Measurements from ENCODE around the gene JAZF1.

The JAZF1 gene

GRCh38 chr7:27966219-27966780 is 214.3 kb downstream of the JAZF1 start:
- ATAC-seq (no peak), DNase-seq (no peak)

DNA sequence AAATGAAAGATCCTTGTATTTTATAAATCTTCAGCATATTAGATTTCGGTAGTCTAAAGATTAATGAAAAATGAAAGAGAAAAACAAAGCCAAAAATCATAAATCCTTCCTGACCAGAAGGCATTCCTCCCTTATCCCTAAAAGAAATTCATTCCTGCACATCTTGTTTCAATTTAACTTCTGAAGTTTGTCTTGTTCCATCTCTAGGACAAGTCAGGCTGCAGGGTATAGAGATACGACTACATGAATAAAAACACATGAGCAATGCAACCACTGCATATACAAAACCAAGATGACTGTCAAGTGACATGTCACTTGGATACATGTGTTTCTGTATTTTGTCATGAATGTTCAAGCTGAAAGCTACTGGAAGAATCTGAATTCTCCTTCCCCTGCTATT is 214.9 kb downstream of the JAZF1 start:
- ATAC-seq (no peak), DNase-seq (no peak)

DNA sequence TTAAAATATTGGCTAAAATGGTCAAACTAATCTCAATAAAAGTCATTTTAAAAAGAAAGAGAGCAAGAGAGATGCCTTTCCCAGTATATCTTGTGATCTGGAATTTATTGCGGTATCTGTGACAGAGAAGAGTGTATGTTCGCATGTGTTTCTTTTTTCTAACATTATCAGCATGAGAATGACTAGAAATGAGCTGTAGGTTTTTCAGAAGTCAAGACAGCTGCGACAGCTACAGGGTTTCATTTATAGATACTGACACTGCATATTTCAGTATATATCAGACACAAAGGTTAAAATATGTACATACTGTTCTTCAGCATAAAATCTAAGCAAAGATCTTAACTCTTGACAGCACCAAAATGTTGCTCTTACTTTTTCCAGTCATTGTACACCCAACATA is 215.8 kb downstream of the JAZF1 start:
- ATAC-seq (no peak), DNase-seq (no peak)

DNA sequence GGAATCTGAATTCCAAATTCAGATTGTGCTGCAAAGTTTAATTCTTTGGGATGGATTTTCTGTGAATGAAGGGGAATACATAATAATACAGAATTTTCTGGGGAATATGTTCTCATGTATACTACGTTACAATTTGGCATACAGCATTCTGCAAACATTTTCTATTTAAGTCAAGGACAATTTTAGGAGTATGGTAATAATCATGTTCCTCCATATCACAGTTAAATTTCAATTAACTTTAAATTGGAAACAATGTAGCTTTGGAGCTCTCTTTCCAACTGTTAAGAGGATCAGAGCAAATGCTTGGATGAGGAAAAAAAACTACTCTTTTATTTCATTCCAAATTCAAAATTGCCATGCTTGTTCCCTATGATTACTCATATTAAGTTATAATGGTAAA is 217.5 kb downstream of the JAZF1 start:
- no peak for DNase-seq
- ATAC-seq, result no peak

DNA sequence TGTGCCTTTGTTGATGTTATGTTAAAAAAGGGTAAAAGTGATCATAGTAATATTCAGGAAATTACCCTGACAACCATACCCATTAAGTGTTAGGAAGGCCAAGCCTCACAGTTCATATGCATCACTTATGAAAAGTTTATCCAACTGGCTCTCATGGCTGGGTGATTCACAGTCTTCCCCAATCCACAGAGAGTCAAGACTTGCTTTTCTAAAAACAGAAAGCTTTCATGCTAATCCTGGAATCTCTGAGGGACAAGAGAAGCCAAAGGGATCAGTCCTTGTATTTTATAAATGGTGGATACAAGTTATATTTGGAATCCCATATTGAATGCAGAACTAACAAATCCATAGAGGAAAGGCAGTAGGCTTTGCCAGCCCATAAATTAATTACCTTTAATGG is 218.3 kb downstream of the JAZF1 start:
- ATAC-seq, result no peak

GRCh38 chr7:27961255-27961654 is 219.3 kb downstream of the JAZF1 start:
- DNase-seq (no peak), ATAC-seq (no peak)

More for the DNA sequence above, 218.3 kb downstream of the JAZF1 start:
- DNase-seq, result no peak

GRCh38 chr7:27960415-27960814 is 220.2 kb downstream of the JAZF1 start:
- no peak for DNase-seq
- no peak for ATAC-seq

GRCh38 chr7:27958933-27959548 is 221.6 kb downstream of the JAZF1 start:
- no peak for ATAC-seq
- DNase-seq, result no peak

DNA sequence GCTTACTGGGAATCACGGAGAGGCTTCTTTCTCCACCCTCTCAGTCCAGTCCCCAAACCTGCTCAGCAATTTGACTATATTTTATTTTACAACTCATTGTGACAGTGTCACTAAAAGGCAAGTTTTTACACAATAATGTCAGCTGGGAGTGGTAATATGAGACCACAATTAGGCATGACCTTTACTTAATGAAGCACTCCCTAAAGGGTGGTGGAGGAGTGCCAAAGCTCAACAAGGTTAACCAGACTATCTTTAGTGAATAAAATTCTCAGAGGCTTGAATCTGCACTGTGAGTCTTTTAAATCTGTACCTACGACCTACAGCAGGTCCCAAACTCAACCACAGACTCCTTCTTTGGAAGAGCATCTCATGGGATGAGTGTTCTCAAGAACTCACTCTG is 225.0 kb downstream of the JAZF1 start:
- DNase-seq (no peak), ATAC-seq (no peak)

DNA sequence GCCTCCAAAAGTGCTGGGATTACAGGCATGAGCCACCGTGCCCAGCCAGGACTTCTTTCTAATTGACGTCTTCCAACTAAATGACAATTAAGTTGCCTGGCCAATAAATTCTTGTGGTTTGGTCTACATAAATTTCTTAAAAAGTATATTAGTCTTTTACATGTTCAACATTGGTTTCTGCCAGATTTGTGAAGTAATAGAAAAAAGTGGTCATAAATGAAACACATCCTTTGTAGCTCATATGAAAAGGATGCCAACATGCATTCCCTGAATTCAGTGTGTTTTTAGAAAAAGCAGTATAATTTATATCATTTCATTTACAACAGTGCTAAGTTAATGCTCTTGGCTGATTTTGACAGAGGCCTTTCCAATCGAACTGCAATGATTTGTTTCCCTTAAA is 225.6 kb downstream of the JAZF1 start:
- no peak for ATAC-seq
- no peak for DNase-seq

GRCh38 chr7:27953777-27954176 is 226.8 kb downstream of the JAZF1 start:
- DNase-seq (no peak), ATAC-seq (no peak)

DNA sequence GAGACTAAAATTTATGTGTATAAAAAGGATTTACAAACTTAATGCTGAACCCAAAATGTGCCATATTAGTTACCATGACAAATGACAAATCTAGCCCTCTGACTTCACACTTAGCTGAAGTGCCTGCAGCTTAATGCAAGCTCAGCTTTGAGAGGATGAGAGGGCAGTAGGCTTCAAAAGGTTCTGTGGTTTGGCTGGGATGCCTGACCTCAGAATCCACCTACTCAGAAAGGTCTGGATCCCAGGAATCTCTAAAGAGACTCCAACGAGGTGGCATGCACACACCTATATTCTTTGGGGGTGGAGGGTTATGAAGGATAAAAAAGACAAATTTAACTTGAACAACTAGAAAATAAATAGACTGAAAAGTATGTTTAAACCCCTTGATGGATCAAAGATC is 227.2 kb downstream of the JAZF1 start:
- DNase-seq (no peak), ATAC-seq (no peak)

DNA sequence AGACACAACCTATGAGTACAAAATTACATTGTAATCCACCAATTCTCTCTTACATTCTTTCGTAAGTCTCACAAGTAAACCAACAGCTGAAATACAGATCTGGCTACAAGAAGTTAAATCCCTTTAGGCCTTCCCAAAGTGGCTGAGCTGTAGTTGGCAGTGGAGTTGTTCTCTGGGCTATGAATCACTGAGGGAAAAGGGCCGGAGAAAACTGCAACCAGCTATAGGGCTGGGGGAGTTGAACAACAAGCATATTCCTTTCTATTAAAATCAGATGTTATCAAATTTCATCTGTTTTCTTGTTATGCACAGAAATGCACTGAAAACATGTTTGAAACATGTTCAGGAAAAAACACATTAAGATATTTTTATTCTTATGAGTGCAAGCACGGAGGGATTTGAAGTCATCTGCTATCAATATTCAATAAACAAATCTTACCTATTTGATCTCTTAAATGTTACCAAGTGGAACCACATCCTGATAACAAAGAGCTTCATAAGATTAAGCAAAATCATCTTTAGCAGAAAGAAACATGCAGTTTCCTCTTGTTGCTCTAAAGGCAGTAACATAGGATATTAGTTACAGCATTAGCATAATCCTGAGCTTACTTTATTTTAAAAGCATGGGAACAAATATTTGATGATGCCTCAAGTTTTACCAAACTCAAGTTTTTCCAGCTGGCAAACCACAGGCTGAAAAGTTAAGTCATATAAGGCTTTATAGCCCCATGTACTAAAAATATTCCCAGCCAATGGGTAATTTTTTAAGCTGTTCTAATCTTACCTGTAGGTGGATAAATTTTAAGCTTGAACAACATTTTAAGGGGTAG is 227.9 kb downstream of the JAZF1 start:
- DNase-seq (no peak), ATAC-seq (no peak)

DNA sequence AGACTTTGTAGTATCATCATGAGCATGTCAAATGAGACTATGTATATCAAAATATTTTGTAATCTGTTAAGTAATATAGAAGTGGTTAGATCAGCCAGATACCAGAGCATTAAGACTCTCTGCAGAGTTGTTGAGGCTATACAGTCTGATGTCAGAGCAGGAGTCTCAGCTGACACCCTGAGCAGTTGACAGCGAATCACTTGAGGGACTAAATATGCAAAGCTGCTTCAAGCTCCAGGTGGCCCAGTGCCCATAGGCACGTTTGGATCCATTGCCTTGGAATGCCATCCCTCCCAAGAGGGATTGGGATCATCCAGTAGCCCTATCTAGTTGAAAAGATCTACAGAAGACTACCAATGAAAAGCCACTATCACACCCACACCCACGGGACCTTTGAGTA is 230.5 kb downstream of the JAZF1 start:
- DNase-seq, result no peak
- no peak for ATAC-seq

- DNase-seq, result no peak
These were observed 231.7 kb downstream of the JAZF1 start for GRCh38 chr7:27948861-27949260.

GRCh38 chr7:27947586-27948278 is 232.9 kb downstream of the JAZF1 start:
- DNase-seq (no peak), ATAC-seq (no peak)

More at GRCh38 chr7:27948861-27949260, 231.7 kb downstream of the JAZF1 start:
- no peak for ATAC-seq

DNA sequence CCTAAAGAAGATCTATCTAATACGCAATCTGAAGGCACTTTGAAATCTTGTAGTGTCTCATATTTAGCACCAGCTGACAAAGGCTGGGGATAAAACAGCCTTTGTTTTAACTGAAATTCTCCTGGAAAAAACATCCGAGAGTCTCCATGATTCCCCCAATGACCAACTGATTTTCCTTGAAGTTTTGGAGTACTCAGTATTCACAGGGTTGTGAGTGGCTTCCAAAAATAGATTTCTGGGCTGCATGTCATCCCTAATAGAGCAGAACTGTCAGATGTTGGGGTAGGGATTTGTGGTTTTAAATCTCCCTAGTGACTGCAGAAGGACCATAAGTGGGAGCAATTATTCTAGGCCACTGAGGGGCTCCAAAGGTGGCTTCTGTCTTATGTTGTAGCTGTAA is 234.2 kb downstream of the JAZF1 start:
- DNase-seq (no peak), ATAC-seq (no peak)

GRCh38 chr7:27945058-27945795 is 235.4 kb downstream of the JAZF1 start:
- DNase-seq (no peak), ATAC-seq (no peak)

DNA sequence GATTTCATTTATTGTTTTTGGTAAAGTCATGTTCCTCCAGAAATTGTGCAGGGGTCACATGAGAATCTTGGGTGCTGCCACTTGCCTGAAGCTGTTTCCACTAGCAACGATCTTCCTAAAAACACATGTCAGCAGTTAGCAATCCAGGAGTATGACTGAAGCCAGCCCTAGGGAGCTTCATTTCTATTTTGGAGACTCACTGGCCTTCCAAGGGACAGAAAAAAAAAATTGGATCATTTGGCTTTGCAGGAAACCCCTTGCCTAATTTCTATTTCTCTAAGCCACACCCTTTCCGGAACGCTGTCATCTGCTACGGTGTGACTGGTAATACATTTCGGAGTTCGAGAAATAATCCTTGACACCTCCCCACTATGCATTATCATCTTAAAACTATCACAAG is 236.0 kb downstream of the JAZF1 start:
- DNase-seq (no peak), ATAC-seq (no peak)

DNA sequence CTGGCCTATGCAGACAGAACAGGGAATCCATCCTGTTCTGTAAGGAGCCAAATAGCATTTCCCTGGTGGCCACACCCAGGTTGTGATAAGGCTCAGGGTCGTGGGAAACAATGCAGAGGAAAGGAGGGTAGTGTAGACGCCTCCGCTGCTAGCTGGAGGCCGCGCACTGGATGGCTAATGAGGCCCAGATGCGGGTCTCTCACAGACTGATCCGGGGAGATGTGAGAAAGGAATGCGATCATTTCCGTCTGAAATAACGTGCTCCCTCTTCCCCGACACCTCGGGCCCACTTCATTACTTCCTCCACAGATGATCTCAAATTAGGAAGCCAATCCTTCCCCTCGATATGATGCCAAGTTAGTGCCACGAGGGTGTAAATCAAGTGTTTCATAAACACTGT is 237.4 kb downstream of the JAZF1 start:
- no peak for ATAC-seq
- DNase-seq, result no peak

- no peak for DNase-seq
- no peak for ATAC-seq
These were observed 237.9 kb downstream of the JAZF1 start for GRCh38 chr7:27942711-27943110.

DNA sequence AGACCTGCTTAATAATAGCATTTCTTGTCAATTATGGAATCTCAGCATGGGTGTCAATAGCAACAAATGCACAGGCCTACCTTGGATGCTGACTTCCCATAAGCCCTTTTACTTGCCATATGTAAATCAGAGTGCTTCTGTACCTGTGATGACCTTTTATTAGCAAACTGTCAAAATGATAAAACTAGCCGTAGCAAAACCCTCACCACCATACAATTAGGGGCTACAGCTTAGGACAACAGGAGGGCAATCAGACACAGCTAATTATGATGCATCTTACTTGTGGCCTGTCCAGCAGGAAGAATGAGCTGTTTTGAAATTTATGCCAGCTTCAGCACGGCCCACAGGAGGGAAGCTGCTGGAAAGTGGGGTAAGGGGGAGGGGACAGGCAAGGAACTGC is 239.1 kb downstream of the JAZF1 start:
- no peak for ATAC-seq
- no peak for DNase-seq
